ENCODE measurements around the gene LPIN1.

Gene LPIN1

DNA sequence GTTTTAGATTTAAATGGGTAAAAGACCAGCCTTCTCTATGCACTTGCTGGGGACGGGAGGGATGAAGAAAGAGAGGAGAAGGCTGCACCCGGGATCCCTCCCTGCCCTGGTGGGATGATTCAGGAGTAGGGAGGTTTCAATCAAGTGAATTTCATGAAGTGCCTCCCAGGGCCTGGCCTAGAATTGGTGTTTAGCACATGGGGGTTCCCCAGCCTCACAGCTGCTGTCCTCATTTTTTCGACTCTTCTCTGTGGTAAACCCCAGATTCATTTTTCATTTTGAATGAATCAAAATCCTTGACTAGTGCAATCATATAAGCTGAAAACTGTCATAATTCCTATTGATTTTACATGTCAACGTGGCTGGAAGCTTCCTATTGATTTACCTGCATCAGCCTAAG lies 81.1 kb downstream of the LPIN1 start:
- TF ChIP-seq, protein P1, sequence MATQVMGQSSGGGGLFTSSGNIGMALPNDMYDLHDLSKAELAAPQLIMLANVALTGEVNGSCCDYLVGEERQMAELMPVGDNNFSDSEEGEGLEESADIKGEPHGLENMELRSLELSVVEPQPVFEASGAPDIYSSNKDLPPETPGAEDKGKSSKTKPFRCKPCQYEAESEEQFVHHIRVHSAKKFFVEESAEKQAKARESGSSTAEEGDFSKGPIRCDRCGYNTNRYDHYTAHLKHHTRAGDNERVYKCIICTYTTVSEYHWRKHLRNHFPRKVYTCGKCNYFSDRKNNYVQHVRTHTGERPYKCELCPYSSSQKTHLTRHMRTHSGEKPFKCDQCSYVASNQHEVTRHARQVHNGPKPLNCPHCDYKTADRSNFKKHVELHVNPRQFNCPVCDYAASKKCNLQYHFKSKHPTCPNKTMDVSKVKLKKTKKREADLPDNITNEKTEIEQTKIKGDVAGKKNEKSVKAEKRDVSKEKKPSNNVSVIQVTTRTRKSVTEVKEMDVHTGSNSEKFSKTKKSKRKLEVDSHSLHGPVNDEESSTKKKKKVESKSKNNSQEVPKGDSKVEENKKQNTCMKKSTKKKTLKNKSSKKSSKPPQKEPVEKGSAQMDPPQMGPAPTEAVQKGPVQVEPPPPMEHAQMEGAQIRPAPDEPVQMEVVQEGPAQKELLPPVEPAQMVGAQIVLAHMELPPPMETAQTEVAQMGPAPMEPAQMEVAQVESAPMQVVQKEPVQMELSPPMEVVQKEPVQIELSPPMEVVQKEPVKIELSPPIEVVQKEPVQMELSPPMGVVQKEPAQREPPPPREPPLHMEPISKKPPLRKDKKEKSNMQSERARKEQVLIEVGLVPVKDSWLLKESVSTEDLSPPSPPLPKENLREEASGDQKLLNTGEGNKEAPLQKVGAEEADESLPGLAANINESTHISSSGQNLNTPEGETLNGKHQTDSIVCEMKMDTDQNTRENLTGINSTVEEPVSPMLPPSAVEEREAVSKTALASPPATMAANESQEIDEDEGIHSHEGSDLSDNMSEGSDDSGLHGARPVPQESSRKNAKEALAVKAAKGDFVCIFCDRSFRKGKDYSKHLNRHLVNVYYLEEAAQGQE (IDR thresholded peaks at IDR 0.05; ENCODE audit: insufficient read depth in 1 of 2, low read depth in 2 of 2, low read length in 2 of 2) = no peak
- TF ChIP-seq TAF1 (IDR thresholded peaks at IDR 0.05; ENCODE audit: borderline replicate concordance, insufficient read depth, low read length) = no peak
- TF ChIP-seq SIN3A (IDR thresholded peaks at IDR 0.05; ENCODE audit: borderline replicate concordance, insufficient read depth, low read length) = no peak
- no peak for TF ChIP-seq POLR2AphosphoS5 (IDR thresholded peaks at IDR 0.05; ENCODE audit: low read depth, low read length)
- no peak for TF ChIP-seq FOXP2 (optimal IDR thresholded peaks at IDR 0.05; ENCODE audit: borderline replicate concordance, extremely low read depth, extremely low read length, insufficient read depth)

DNA sequence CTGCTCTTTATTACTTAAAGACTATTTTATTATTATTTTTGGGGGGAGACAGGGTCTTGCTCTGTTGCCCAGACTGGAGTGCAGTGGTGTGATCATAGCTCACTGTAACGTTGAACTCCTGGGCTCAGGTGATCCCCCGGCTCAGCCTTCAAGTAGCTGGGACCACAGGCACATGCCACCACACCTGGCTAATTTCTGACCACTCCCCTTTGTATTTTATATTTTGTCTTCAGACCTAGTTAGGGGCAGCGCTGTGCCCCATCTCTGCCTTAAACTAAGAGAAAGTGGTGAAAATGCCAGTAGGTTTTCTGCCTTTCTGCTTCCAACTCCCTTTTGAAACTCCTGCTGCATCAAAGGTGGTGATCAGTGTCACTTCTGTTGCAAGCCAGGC lies 82.5 kb downstream of the LPIN1 start:
- TF ChIP-seq, protein P1 (IDR thresholded peaks at IDR 0.05; ENCODE audit: insufficient read depth in 1 of 2, low read depth in 2 of 2, low read length in 2 of 2) = no peak
- TF ChIP-seq FOXP2 (optimal IDR thresholded peaks at IDR 0.05; ENCODE audit: borderline replicate concordance, extremely low read depth, extremely low read length, insufficient read depth) (no peak), TAF1 (IDR thresholded peaks at IDR 0.05; ENCODE audit: borderline replicate concordance, insufficient read depth, low read length) (no peak), POLR2AphosphoS5 (IDR thresholded peaks at IDR 0.05; ENCODE audit: low read depth, low read length) (no peak), SIN3A (IDR thresholded peaks at IDR 0.05; ENCODE audit: borderline replicate concordance, insufficient read depth, low read length) (no peak)

DNA sequence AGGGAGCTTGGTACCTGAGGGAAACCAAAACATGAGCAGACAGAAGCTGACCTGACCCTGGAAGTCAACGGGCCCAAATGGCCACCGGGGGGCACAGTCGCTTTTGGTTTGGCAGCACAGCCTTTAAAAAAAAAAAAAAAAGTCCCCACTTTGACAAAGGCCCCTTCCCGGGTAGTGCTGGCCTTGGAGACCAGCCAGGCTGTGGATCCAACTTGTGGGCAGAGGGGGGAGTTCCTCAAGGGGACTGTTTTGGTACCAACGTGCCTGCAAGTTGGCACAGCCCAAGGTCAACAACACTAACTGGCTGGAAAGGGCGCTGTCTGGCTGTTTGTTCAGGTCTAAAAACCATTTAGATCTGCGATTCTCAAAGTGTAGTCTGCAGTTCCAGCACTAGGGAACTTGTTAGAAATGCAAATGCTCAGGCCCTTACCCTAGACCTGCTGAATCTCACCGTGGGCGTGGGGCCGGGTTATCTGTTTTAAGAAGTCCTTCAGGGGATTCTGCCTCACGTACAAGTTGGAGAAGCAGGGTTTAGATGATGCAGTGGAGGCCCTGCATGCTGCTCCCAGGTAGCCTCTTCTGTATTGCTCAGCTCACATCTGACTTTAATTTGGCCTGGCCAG lies 83.0 kb downstream of the LPIN1 start:
- TF ChIP-seq FOXP2 (optimal IDR thresholded peaks at IDR 0.05; ENCODE audit: borderline replicate concordance, extremely low read depth, extremely low read length, insufficient read depth) = no peak
- no peak for TF ChIP-seq POLR2AphosphoS5 (IDR thresholded peaks at IDR 0.05; ENCODE audit: low read depth, low read length)

DNA sequence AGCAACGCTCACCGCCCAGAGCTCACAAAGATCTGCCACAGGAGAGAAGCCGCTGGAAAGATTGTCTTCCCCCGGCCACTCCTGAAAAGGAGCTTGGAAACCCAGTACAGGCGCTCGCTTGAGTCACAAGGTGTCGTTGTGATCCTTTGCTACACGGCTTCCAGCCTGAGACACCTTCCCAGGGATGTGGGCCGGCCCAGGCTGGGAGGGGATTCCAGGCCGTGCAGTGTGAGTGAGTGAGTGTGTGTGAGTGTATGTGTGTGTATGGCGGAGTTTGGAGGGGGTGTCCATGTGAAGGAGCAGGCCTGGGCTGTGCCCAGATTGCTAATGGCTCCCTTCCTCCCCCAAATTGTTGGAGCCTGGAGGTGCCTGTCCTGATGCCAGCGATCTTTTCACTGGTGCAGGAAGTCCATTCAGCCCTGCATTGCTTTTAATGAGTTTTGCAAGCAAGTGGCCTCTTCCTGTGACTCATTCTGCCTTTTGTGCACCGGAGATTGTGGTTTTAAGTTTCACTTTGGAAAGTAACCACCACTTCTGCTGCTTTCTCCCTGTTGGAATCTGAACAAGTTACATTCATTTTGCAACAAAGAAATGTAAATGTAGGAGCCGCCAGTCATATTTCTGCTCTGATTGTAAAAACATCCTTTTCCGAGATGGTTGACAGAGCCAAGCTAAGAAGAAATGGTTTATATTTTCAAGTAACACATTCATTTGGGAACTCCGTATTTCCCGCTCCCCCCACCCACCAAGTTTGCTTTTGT lies 83.7 kb downstream of the LPIN1 start:
- TF ChIP-seq FOXP2 (optimal IDR thresholded peaks at IDR 0.05; ENCODE audit: borderline replicate concordance, extremely low read depth, extremely low read length, insufficient read depth) = peak; percentile 90
- peak; percentile 82; the same call in 1 of the 2 replicates for TF ChIP-seq TAF1 (IDR thresholded peaks at IDR 0.05; ENCODE audit: borderline replicate concordance, insufficient read depth, low read length)
- TF ChIP-seq, protein P1 (IDR thresholded peaks at IDR 0.05; ENCODE audit: insufficient read depth in 1 of 2, low read depth in 2 of 2, low read length in 2 of 2) = peak in 1 of 2 experiments; percentile 83; a peak in 2 of 4 replicates
- 0 out of 2 replicates have a peak, but pooled peaks have one; percentile 93 for TF ChIP-seq SIN3A (IDR thresholded peaks at IDR 0.05; ENCODE audit: borderline replicate concordance, insufficient read depth, low read length)
- no peak for TF ChIP-seq POLR2AphosphoS5 (IDR thresholded peaks at IDR 0.05; ENCODE audit: low read depth, low read length)

DNA sequence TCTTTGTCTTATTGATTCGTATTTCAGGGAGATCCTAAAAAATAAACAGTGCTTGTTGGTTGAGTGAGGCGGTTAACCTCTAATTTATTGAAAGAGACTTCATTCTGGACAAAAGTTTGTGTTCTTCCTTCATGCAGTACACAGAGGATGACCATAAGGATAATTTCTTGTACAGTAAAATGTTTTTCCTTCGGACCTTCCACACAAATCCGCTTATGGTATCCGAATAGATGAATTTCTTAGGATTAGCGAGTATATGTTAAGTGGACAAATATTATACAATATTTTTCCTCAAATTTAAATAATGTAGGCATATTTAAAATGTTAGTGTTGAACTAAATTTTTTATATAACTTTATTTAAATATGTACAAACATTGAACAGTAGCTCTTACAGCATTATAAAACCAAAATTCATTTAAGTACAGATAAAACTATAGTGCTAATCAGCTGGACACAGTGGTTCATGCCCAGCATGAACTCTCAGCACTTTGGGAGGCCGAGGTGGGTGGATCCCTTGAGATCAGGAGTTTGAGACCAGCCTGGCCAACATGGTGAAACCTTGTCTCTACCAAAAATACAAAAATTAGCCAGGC lies 84.4 kb downstream of the LPIN1 start:
- TF ChIP-seq POLR2AphosphoS5 (IDR thresholded peaks at IDR 0.05; ENCODE audit: low read depth, low read length) (no peak), TAF1 (IDR thresholded peaks at IDR 0.05; ENCODE audit: borderline replicate concordance, insufficient read depth, low read length) (no peak), FOXP2 (optimal IDR thresholded peaks at IDR 0.05; ENCODE audit: borderline replicate concordance, extremely low read depth, extremely low read length, insufficient read depth) (no peak), SIN3A (IDR thresholded peaks at IDR 0.05; ENCODE audit: borderline replicate concordance, insufficient read depth, low read length) (no peak)
- TF ChIP-seq, protein P1 (IDR thresholded peaks at IDR 0.05; ENCODE audit: insufficient read depth in 1 of 2, low read depth in 2 of 2, low read length in 2 of 2) = no peak
